HG02943 (cell line): ENCODE measurements around the gene CACNA1I.

Experiments used
- ATAC-seq: cut with Tn5 transposase; IDR thresholded peaks from one replicate; pipeline ENCODE4 v1.9.1; 2021; ENCODE audit warnings: mild to moderate bottlenecking, low read depth, moderate library complexity; ENCODE audit not compliant: unreplicated experiment

Gene CACNA1I

DNA sequence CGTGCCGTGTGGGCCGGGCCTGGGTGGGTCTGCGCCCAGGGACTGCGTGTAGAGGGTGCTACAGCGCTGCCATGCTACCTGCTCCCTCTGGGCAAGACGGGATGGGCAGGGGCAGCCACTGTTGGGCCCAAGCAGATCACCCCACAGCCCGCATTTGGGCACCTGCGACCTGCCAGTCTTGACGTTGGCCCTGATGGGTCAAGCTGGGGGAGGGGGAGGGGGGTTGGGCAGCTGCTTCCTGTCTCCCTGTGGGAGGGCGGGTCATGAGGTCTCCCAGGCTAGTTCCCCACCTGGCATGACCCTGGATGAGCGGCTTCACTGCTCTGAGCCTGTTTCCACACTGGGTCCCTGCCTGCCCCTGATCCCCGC lies 35.2 kb upstream of the CACNA1I start:
- ATAC-seq: no peak

GRCh38 chr22:39535831-39536449 lies 34.6 kb upstream of the CACNA1I start:
- ATAC-seq: no peak

GRCh38 chr22:39536711-39537110 lies 33.8 kb upstream of the CACNA1I start:
- no peak for ATAC-seq

DNA sequence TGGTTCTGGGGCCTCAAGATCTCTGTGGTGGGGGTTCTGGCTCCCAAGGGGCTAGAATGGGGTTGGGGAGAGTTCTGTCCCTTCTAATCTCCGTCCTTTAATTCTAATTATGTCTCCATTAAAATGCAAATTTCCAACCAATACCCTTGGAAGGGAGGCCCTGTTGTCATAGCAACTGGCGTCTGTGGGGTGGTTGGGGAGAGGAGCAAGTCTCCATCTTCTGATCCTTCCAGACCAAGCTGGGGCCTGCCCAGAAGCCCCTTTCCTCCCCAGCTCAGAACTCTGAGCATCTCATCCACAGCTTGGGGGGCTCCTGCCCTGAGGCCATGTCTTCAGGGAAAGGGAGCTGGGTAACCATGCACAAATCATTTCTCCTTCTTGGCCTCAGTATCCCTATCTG lies 32.6 kb upstream of the CACNA1I start:
- ATAC-seq: no peak

DNA sequence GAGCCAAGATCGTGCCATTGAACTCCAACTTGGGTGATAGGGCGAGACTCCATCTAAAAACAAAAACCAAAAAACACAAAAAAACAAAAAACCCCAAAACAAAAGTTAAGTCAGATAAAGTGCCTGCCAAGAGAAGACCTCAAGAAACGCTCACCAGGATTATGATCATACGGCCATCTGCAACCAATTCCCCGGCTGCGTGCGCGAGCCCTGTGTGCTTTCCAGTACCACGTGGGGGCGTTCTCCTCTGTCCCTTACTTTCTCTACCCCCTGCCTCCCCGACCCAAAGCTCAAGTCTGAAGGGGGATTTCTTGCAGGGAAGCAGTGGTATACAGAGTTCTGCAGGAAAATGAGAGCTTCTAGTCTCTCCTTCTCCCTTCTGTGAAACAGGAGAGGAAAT lies 27.5 kb upstream of the CACNA1I start:
- no peak for ATAC-seq

DNA sequence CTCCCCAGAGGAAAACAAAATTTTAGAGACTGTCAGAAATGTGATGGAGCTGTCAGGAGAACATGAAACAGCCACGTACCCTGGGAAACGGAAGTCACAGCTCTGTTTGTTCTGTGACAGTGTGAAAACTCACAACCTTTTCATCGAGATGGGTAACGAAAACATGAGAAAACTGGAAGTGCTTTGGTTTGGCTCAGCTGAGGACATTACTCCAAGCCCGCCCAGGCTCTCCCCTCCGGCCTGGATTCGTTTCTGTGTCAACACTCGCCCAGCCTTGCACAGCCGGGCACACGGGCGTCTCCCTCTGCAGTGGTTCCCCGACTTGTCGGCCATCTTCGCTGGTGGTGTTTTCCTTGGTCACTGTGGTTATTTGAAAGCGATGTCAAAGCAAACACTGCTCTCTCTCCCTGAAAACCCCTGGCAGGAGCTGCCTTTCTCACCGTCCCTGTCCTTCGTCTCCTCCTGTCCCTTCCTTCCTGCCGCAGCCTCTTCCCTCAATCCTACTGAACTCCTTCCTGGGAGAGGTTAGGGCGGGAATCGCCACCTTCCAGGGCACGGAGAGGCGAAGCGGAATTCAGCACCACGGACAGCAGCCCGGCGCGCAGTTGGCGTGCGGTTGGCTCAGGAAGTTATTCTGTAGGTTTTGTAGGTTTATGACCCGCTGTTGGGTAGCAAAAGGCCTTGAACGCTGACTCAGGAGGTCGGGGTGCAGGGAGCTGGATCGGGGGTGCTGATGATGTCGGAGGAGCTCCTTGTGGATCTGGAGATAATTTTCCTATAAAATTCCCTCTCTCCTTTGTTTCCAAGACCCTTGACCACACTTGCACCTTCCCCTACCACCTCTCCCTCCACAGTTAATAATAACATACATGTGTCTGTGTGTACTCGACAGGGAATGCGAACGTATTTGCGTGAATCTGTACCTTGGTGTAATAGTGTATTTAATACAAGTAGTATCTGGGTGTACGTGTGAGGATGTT lies 24.9 kb upstream of the CACNA1I start:
- no peak for ATAC-seq

GRCh38 chr22:39546889-39547586 lies 23.5 kb upstream of the CACNA1I start:
- ATAC-seq: no peak

GRCh38 chr22:39547587-39547947 lies 23.0 kb upstream of the CACNA1I start:
- no peak for ATAC-seq

DNA sequence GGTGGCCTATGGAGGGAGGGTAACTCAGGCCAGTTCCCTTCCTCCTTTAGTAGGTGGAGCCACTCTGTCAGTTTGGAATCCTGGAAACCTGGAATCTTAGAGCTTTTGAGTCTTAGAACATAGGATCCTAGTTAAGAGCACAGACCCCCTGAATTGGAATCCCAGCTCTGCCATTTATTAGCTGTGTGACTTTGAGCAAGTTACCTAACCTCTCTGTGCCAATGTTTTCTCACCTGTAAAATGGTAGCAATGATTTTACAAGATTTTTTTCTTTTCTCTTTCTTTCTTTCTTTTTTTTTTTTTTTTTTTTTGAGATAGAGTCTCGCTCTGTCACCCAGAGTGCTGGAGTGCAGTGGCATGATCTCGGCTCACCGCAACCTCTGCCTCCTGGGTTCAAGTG lies 17.1 kb upstream of the CACNA1I start:
- ATAC-seq: no peak

DNA sequence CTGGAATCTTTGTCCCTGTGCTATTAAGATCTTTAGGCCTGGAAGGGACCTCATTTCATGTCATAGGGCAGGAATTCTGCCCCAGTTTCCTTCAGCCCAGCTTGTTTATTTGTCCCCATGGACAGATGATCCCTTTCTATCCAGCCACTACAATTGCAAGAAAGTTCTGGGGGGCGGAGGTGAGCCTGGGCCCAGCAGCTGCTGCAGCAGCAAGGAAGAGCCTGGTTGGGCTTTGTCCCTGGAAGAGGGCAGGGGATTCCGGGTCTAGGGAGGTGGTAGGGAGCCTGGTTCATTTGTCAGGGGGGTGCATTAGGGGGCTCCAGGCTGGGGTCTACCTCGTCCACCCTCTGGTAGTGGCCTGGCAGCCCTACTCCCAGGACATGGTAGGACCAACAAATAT lies 16.4 kb upstream of the CACNA1I start:
- ATAC-seq: no peak

GRCh38 chr22:39556970-39557841 lies 13.3 kb upstream of the CACNA1I start:
- no peak for ATAC-seq

- no peak for ATAC-seq
Observed at GRCh38 chr22:39558254-39558727, 12.3 kb upstream of the CACNA1I start.

DNA sequence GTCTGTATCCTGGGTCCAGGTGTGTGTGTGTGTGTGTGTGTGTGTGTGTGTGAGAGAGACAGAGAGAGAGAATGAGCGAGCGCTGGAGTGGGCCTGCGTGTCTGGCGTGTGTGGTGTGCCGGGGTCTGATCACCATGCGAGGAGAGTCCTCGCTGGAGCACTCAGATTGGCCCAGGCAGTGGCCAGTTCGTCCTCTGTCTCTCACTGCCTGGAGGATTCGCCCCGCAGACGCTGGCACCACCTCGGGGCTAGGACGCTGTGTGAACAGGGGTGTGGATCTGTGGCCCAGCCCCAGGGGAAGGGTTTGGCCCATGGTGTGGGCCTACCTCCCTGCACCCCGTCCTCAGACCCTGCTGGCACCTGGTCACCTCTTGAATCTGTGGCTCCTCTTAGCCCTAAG lies 11.6 kb upstream of the CACNA1I start:
- no peak for ATAC-seq

GRCh38 chr22:39559456-39560105 lies 11.0 kb upstream of the CACNA1I start:
- no peak for ATAC-seq

DNA sequence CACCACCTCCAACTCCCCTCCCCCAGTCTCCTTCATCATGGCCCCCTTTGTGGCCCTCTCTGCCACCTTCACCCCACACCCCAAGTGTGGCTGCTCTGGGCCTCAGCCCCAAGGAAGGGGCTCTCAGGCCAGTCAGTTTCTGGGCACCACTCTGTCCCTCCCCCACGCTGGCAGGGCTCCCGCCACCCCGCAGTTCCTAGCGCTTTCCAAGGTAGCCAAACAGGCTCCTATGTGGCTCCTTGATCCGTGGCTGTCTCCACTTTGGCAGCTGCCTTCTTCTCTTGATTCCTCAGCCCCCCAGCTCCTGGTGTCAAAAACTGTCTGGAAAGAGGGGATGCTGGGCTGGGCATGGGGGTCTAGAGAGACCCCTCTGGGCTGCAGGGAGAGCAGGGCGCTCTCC lies 10.4 kb upstream of the CACNA1I start:
- no peak for ATAC-seq

DNA sequence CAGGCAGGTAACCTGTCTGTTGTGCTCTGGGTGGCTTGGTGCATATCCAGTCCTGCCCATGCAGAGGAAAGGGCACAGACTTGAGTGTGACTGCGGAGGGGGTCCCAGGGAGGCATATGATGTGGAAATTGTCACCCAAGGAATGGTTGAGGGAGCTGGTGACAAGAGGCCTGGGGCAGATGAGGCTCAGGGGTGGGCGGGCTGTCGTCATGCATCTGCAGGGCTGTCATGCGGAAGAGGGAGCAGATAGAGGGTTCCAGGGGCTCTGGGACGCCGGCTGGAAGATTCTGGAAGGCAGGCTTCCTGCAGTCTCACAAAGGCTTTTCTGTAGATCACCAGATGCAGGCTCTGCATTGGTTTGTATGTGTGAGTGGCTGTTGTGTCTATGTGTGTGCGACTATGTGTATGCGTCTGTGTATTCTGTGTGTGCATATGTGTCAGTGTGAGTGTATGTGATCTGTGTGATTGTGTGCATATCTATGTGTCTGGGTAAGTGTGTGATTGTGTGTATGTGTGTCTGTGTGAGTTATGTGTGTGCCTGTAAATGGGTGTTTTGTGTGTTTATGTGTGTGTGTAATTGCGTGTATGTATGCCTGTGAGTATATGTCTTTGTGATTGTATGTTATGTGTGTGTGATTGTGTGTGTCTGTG lies 7.6 kb upstream of the CACNA1I start:
- ATAC-seq: no peak

DNA sequence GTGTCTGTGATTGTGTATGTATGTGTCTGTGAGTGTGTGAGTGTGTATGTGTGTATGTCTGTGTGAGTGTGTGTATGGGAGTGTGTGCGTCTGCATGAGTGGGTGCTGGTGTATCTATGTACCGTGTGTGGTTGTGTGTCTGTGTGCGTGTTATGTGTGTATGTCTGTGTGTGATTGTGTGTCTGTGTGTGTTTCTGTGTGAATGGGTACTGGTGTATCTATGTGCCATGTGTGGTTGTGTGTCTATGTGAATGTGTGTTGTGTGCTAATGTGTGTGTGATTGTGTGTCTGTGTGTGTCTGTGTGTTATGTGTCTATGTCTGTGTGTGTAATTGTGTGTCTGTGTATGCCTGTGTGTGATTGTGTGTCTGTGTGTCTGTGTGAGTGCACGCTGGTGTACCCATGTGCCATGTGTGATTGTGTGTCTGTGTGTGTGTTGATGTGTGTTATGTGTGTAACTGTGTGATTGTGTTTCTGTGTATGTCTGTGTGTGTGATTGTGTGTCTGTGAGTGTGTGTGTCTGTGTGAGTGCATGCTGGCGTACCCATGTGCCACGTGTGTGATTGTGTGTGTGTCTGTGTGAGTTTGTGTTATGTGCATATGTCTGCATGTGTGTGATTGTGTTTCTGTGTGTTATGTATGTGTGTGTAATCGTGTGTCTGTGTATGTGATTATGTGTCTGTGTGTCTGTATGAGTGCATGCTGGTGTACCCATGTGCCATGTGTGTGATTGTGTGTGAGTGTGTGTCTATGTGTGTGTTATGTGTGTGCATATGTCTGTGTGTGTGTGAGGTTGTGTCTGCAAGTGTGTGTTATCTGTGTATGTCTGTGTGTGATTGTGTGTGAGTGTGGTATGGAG lies 6.8 kb upstream of the CACNA1I start:
- ATAC-seq: no peak

- no peak for ATAC-seq
Observed at GRCh38 chr22:39565414-39565944, 5.1 kb upstream of the CACNA1I start.
